ENCODE data around the gene SERINC3. TPM values are rescaled to one million over a fixed set of nuclear protein-coding genes. Genes with fewer than 3 reads are reported as not detected.

The SERINC3 gene
- total RNA-seq, 1 donor from 2014 or later = 47.1 TPM

GRCh38 chr20:44494266-44494665, 27.6 kb downstream of the SERINC3 start:
- Mint-ChIP-seq H3K36me3 (peaks cover 32% of the 10 kb centered on the region), H3K4me1 (ENCODE audit: unreplicated experiment) (no peaks in the 10 kb centered on the region), H3K27ac (peak overlapping the region; percentile 16), H3K9me3 (no peaks in the 10 kb centered on the region), H3K4me3 (no peak overlapping the region), H3K27me3 (no peaks in the 10 kb centered on the region)
- TF ChIP-seq CTCF (conservative IDR thresholded peaks at IDR 0.05) = no peak
- DNase-seq (ENCODE audit: extremely low spot score, unreplicated experiment) = no peak

DNA sequence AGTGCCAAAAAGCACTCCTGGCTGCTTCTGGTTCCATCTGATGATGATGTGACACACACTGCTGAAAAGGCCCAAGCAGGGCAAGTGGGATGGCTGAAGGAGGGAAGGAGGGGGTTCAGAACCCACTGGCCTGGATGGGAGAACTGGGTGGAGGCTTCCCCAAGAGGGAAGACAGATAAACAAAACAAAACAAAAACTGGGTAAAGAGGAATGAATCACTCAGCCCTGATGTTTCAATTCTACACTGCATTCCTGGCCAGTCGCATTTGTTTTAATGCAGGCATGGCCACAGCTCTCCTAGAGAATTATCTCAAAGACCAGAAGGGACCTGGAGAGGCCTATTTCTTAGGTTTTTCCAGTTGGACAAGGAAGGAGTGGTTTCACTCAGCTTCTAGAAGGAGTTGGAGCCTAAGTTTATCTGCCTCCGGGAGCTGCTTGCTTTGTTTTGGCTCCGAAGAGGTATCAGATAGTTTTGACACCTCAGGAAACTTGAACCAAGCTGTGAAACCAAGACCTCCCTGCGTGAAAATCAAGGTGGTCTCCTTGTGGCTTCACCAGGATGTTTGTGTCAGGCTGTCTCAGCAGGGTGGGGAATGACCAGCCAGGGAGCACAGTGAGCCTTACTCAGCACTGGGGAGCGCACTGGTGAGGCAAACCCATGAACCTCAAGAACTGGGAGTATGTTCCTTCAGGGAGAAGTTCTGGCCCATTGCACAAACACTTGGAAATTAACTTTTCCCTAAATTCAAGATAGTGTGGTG, 30.1 kb downstream of the SERINC3 start:
- Mint-ChIP-seq H3K4me1 (ENCODE audit: unreplicated experiment) (no peaks in the 10 kb centered on the region), H3K27me3 (no peaks in the 10 kb centered on the region), H3K4me3 (no peak overlapping the region), H3K36me3 (peaks cover 30% of the 10 kb centered on the region), H3K27ac (no peak overlapping the region), H3K9me3 (no peaks in the 10 kb centered on the region)
- TF ChIP-seq CTCF (conservative IDR thresholded peaks at IDR 0.05) = no peak
- DNase-seq (ENCODE audit: extremely low spot score, unreplicated experiment) = no peak

- no peak overlapping the region for H3K27ac Mint-ChIP-seq
- H3K27me3 Mint-ChIP-seq = no peaks in the 10 kb centered on the region
- DNase-seq (ENCODE audit: extremely low spot score, unreplicated experiment) = no peak
- no peak for TF ChIP-seq CTCF (conservative IDR thresholded peaks at IDR 0.05)
- H3K9me3 Mint-ChIP-seq = no peaks in the 10 kb centered on the region
- no peak overlapping the region for H3K4me3 Mint-ChIP-seq
- no peaks in the 10 kb centered on the region for H3K4me1 Mint-ChIP-seq (ENCODE audit: unreplicated experiment)
- H3K36me3 Mint-ChIP-seq = peaks cover 30% of the 10 kb centered on the region
These were observed 31.9 kb downstream of the SERINC3 start for GRCh38 chr20:44489931-44490330.

- H3K27me3 Mint-ChIP-seq = no peaks in the 10 kb centered on the region
- no peak for DNase-seq (ENCODE audit: extremely low spot score, unreplicated experiment)
- H3K4me1 Mint-ChIP-seq (ENCODE audit: unreplicated experiment) = no peaks in the 10 kb centered on the region
- H3K4me3 Mint-ChIP-seq = no peak overlapping the region
- H3K36me3 Mint-ChIP-seq = peaks cover 30% of the 10 kb centered on the region
- H3K9me3 Mint-ChIP-seq = no peaks in the 10 kb centered on the region
- TF ChIP-seq CTCF (conservative IDR thresholded peaks at IDR 0.05) = no peak
- H3K27ac Mint-ChIP-seq = no peak overlapping the region
These were observed 32.6 kb downstream of the SERINC3 start for GRCh38 chr20:44489223-44489622.

- peak overlapping the region; percentile 17 for H3K27ac Mint-ChIP-seq
- no peaks in the 10 kb centered on the region for H3K4me1 Mint-ChIP-seq (ENCODE audit: unreplicated experiment)
- H3K4me3 Mint-ChIP-seq = no peak overlapping the region
- peaks cover 26% of the 10 kb centered on the region for H3K36me3 Mint-ChIP-seq
- TF ChIP-seq CTCF (conservative IDR thresholded peaks at IDR 0.05) = no peak
- H3K27me3 Mint-ChIP-seq = no peaks in the 10 kb centered on the region
- H3K9me3 Mint-ChIP-seq = no peaks in the 10 kb centered on the region
- no peak for DNase-seq (ENCODE audit: extremely low spot score, unreplicated experiment)
These were observed 33.3 kb downstream of the SERINC3 start for GRCh38 chr20:44488551-44488950.

All from type B pancreatic cell (in vitro differentiated cells).